Naive B cell (primary cell): ENCODE results near the gene NSUN5. TPM values are rescaled to one million over a fixed set of nuclear protein-coding genes. Genes with fewer than 3 reads are reported as not detected.

Experiments used
- ATAC-seq, 2 donors: fragments of 150-1000 bp; cut with Tn5 transposase; 2 replicates each; pipeline ENCODE4 v1.10.0; 2021; ENCODE audit warnings: low read depth in 2 of 2, mild to moderate bottlenecking in 2 of 2, moderate library complexity in 2 of 2
- DNase-seq: peaks from one replicate; pipeline ENCODE4 v3.0.0; 2022
- H3K27ac Mint-ChIP-seq, 6 donors: one replicate each; pipeline ENCODE4 v1.8.0; 2020 to 2022; ENCODE audit warnings: mild to moderate bottlenecking in 6 of 6, mixed read lengths in 6 of 6, moderate library complexity in 5 of 6, inconsistent platforms in 2 of 6
- H3K27me3 Mint-ChIP-seq, 3 donors: one replicate each; pipeline ENCODE4 v1.8.0; 2021 to 2022; ENCODE audit warnings: mixed read lengths in 3 of 3, mild to moderate bottlenecking in 1 of 3
- H3K36me3 Mint-ChIP-seq, 2 donors: one replicate each; pipeline ENCODE4 v1.8.0; 2020 to 2022; ENCODE audit warnings: mixed read lengths in 2 of 2, inconsistent platforms in 1 of 2, mild to moderate bottlenecking in 1 of 2
- H3K4me1 Mint-ChIP-seq, 3 donors: one replicate each; pipeline ENCODE4 v1.8.0; 2020 to 2022; ENCODE audit warnings: mixed read lengths in 3 of 3, inconsistent platforms in 1 of 3, mild to moderate bottlenecking in 1 of 3, moderate library complexity in 1 of 3
- H3K4me3 Mint-ChIP-seq, 8 donors: one replicate each; pipeline ENCODE4 v1.8.0; 2020 to 2022; ENCODE audit warnings: mild to moderate bottlenecking in 8 of 8, mixed read lengths in 8 of 8, moderate library complexity in 8 of 8, inconsistent platforms in 2 of 8
- H3K9me3 Mint-ChIP-seq, 7 donors: one replicate each; pipeline ENCODE4 v1.8.0; 2020 to 2022; ENCODE audit warnings: mixed read lengths in 7 of 7, mild to moderate bottlenecking in 5 of 7, inconsistent platforms in 2 of 7, moderate library complexity in 1 of 7
- polyA plus RNA-seq, 6 donors: library from polyadenylated mRNA; unstranded; fragments of 300-500 nt; fragmentation: Illumina TruSeq; gene quantifications; one replicate each; pipeline ENCODE4 v1.2.3, GENCODE V29; 2021; ENCODE audit warnings: low read depth in 6 of 6

The NSUN5 gene
- polyA plus RNA-seq: 10 to 100 TPM; 69.0 to 97.8 (median 86.5) TPM

- H3K36me3 Mint-ChIP-seq: peaks cover 5 to 16% of the 10 kb centered on the region in 2 donors
- ATAC-seq: peak; percentile 96 to 97
- peak within 1 kb of the TSS; percentile 72 to 96 (median 94) for H3K27ac Mint-ChIP-seq
- H3K4me1 Mint-ChIP-seq: peaks cover 26 to 40% (median 32%) of the 10 kb centered on the region in 3 donors
- peak; percentile 91 for DNase-seq
- no peaks in the 10 kb centered on the region for H3K9me3 Mint-ChIP-seq
- peak within 1 kb of the TSS; percentile 96 to 100 (median 98) for H3K4me3 Mint-ChIP-seq
- no peaks in the 10 kb centered on the region for H3K27me3 Mint-ChIP-seq
These were observed at the start of gene NSUN5 for GRCh38 chr7:73308665-73309214. Gene NSUN5, minus strand, starts transcription at chr7:73308826. Its CDS starts 36 bp downstream, at chr7:73308790.

- Mint-ChIP-seq H3K27ac (no peak overlapping the region), H3K27me3 (peaks cover 0 to 21% (median 13%) of the 10 kb centered on the region in 3 donors), H3K36me3 (peaks cover 0 to 11% of the 10 kb centered on the region in 2 donors), H3K4me1 (peaks cover 4 to 13% (median 5%) of the 10 kb centered on the region in 3 donors), H3K4me3 (no peak overlapping the region), H3K9me3 (peaks cover 0 to 11% (median 5%) of the 10 kb centered on the region in 7 donors)
- DNase-seq (no peak), ATAC-seq (no peak)
These were observed 47.5 kb upstream of the NSUN5 start for GRCh38 chr7:73356159-73356558.

- no peak for ATAC-seq
- peaks cover 4 to 13% (median 5%) of the 10 kb centered on the region in 3 donors for H3K4me1 Mint-ChIP-seq
- no peak overlapping the region for H3K4me3 Mint-ChIP-seq
- H3K36me3 Mint-ChIP-seq: peaks cover 0 to 11% of the 10 kb centered on the region in 2 donors
- peaks cover 0 to 9% (median 5%) of the 10 kb centered on the region in 7 donors for H3K9me3 Mint-ChIP-seq
- H3K27ac Mint-ChIP-seq: peak overlapping the region in 1 of 6 donors; percentile 67
- DNase-seq: no peak
- H3K27me3 Mint-ChIP-seq: peaks cover 0 to 15% (median 10%) of the 10 kb centered on the region in 3 donors
These were observed 46.2 kb upstream of the NSUN5 start for GRCh38 chr7:73354821-73355220.

GRCh38 chr7:73354196-73354595 is 45.6 kb upstream of the NSUN5 start:
- Mint-ChIP-seq H3K27me3 (peaks cover 0 to 8% (median 4%) of the 10 kb centered on the region in 3 donors), H3K9me3 (peaks cover 0 to 9% (median 5%) of the 10 kb centered on the region in 7 donors), H3K36me3 (peaks cover 0 to 11% of the 10 kb centered on the region in 2 donors), H3K4me1 (peaks cover 4 to 10% (median 5%) of the 10 kb centered on the region in 3 donors), H3K27ac (no peak overlapping the region), H3K4me3 (no peak overlapping the region)
- no peak for DNase-seq
- no peak for ATAC-seq

GRCh38 chr7:73353243-73353642 is 44.6 kb upstream of the NSUN5 start:
- peaks cover 0 to 11% of the 10 kb centered on the region in 2 donors for H3K36me3 Mint-ChIP-seq
- peak overlapping the region in 1 of 8 donors; percentile 53 for H3K4me3 Mint-ChIP-seq
- H3K27ac Mint-ChIP-seq: peak overlapping the region in 1 of 6 donors; percentile 31
- no peak for DNase-seq
- ATAC-seq: no peak
- H3K4me1 Mint-ChIP-seq: peaks cover 4 to 6% (median 5%) of the 10 kb centered on the region in 3 donors
- H3K9me3 Mint-ChIP-seq: peaks cover 0 to 9% (median 5%) of the 10 kb centered on the region in 7 donors
- H3K27me3 Mint-ChIP-seq: peaks cover 3 to 6% (median 4%) of the 10 kb centered on the region in 3 donors

GRCh38 chr7:73352784-73353183 is 44.2 kb upstream of the NSUN5 start:
- peaks cover 2 to 5% (median 4%) of the 10 kb centered on the region in 3 donors for H3K4me1 Mint-ChIP-seq
- H3K27ac Mint-ChIP-seq: no peak overlapping the region
- peak overlapping the region in 1 of 8 donors; percentile 53 for H3K4me3 Mint-ChIP-seq
- peaks cover 0 to 9% (median 5%) of the 10 kb centered on the region in 7 donors for H3K9me3 Mint-ChIP-seq
- DNase-seq (no peak), ATAC-seq (no peak)
- peaks cover 4 to 8% (median 8%) of the 10 kb centered on the region in 3 donors for H3K27me3 Mint-ChIP-seq
- peaks cover 0 to 11% of the 10 kb centered on the region in 2 donors for H3K36me3 Mint-ChIP-seq

GRCh38 chr7:73351447-73352167 is 43.0 kb upstream of the NSUN5 start:
- ATAC-seq: no peak
- peaks cover 0 to 9% (median 5%) of the 10 kb centered on the region in 7 donors for H3K9me3 Mint-ChIP-seq
- H3K4me3 Mint-ChIP-seq: peak overlapping the region in 1 of 8 donors; percentile 9
- H3K4me1 Mint-ChIP-seq: peaks cover 2 to 5% (median 4%) of the 10 kb centered on the region in 3 donors
- H3K27ac Mint-ChIP-seq: peak overlapping the region in 1 of 6 donors; percentile 49
- H3K36me3 Mint-ChIP-seq: peaks cover 0 to 11% of the 10 kb centered on the region in 2 donors
- peaks cover 0 to 9% (median 8%) of the 10 kb centered on the region in 3 donors for H3K27me3 Mint-ChIP-seq
- DNase-seq: no peak

GRCh38 chr7:73350306-73351068 is 41.9 kb upstream of the NSUN5 start:
- ATAC-seq (no peak), DNase-seq (no peak)
- H3K27me3 Mint-ChIP-seq: peaks cover 5 to 16% (median 8%) of the 10 kb centered on the region in 3 donors
- no peak overlapping the region for H3K27ac Mint-ChIP-seq
- peaks cover 2 to 9% (median 5%) of the 10 kb centered on the region in 3 donors for H3K4me1 Mint-ChIP-seq
- peaks cover 0 to 11% of the 10 kb centered on the region in 2 donors for H3K36me3 Mint-ChIP-seq
- H3K9me3 Mint-ChIP-seq: peaks cover 0 to 9% (median 5%) of the 10 kb centered on the region in 7 donors
- H3K4me3 Mint-ChIP-seq: no peak overlapping the region

GRCh38 chr7:73349763-73350162 is 41.1 kb upstream of the NSUN5 start:
- H3K27ac Mint-ChIP-seq: peak overlapping the region in 1 of 6 donors; percentile 21
- peaks cover 2 to 5% (median 5%) of the 10 kb centered on the region in 3 donors for H3K4me1 Mint-ChIP-seq
- peaks cover 0 to 9% (median 5%) of the 10 kb centered on the region in 7 donors for H3K9me3 Mint-ChIP-seq
- ATAC-seq (no peak), DNase-seq (no peak)
- peaks cover 6 to 16% (median 8%) of the 10 kb centered on the region in 3 donors for H3K27me3 Mint-ChIP-seq
- no peak overlapping the region for H3K4me3 Mint-ChIP-seq
- H3K36me3 Mint-ChIP-seq: peaks cover 0 to 11% of the 10 kb centered on the region in 2 donors

GRCh38 chr7:73345951-73346350 is 37.3 kb upstream of the NSUN5 start:
- Mint-ChIP-seq H3K4me3 (no peak overlapping the region), H3K27me3 (peaks cover 8 to 19% (median 16%) of the 10 kb centered on the region in 3 donors), H3K4me1 (peaks cover 0 to 5% (median 2%) of the 10 kb centered on the region in 3 donors), H3K36me3 (no peaks in the 10 kb centered on the region), H3K9me3 (no peaks in the 10 kb centered on the region), H3K27ac (peak overlapping the region in 2 of 6 donors; percentile 44 to 94)
- DNase-seq (no peak), ATAC-seq (no peak)

- H3K4me3 Mint-ChIP-seq: no peak overlapping the region
- ATAC-seq (no peak), DNase-seq (no peak)
- H3K9me3 Mint-ChIP-seq: no peaks in the 10 kb centered on the region
- H3K4me1 Mint-ChIP-seq: peaks cover 0 to 5% (median 2%) of the 10 kb centered on the region in 3 donors
- H3K27ac Mint-ChIP-seq: peak overlapping the region in 2 of 6 donors; percentile 44 to 68
- H3K36me3 Mint-ChIP-seq: no peaks in the 10 kb centered on the region
- peaks cover 8 to 19% (median 16%) of the 10 kb centered on the region in 3 donors for H3K27me3 Mint-ChIP-seq
These were observed 36.9 kb upstream of the NSUN5 start for GRCh38 chr7:73345538-73345937.

GRCh38 chr7:73343671-73344380 is 35.2 kb upstream of the NSUN5 start:
- Mint-ChIP-seq H3K27me3 (peaks cover 8 to 19% (median 16%) of the 10 kb centered on the region in 3 donors), H3K4me3 (no peak overlapping the region), H3K9me3 (no peaks in the 10 kb centered on the region), H3K27ac (no peak overlapping the region), H3K4me1 (peaks cover 0 to 5% (median 2%) of the 10 kb centered on the region in 3 donors), H3K36me3 (no peaks in the 10 kb centered on the region)
- ATAC-seq (no peak), DNase-seq (no peak)
